ENCODE data around the gene CMC1.

The CMC1 gene

GRCh38 chr3:28300345-28300962 is 59.0 kb downstream of the CMC1 start:
- no peak for DNase-seq (ENCODE audit: low spot score)

- no peak for DNase-seq (ENCODE audit: low spot score)
Observed at GRCh38 chr3:28301688-28302087, 60.3 kb downstream of the CMC1 start.

GRCh38 chr3:28308196-28308595 is 66.8 kb downstream of the CMC1 start:
- no peak for DNase-seq (ENCODE audit: low spot score)

- DNase-seq (ENCODE audit: low spot score), result no peak
Observed at GRCh38 chr3:28315711-28316110, 74.3 kb downstream of the CMC1 start.

GRCh38 chr3:28316226-28316625 is 74.8 kb downstream of the CMC1 start:
- DNase-seq (ENCODE audit: low spot score), result no peak

- peak; percentile 58 for DNase-seq (ENCODE audit: low spot score)
Observed at GRCh38 chr3:28317438-28318022, 76.1 kb downstream of the CMC1 start.

GRCh38 chr3:28320981-28321380 is 79.6 kb downstream of the CMC1 start:
- DNase-seq (ENCODE audit: low spot score), result no peak

GRCh38 chr3:28322464-28322863 is 81.0 kb downstream of the CMC1 start:
- DNase-seq (ENCODE audit: low spot score), result peak; percentile 10

- no peak for DNase-seq (ENCODE audit: low spot score)
Observed at GRCh38 chr3:28326458-28326926, 85.1 kb downstream of the CMC1 start.

- peak; percentile 18 for DNase-seq (ENCODE audit: low spot score)
Observed at GRCh38 chr3:28328188-28329151, 87.1 kb downstream of the CMC1 start.

GRCh38 chr3:28334552-28334951 is 93.1 kb downstream of the CMC1 start:
- DNase-seq (ENCODE audit: low spot score), result no peak

GRCh38 chr3:28335246-28335645 is 93.8 kb downstream of the CMC1 start:
- DNase-seq (ENCODE audit: low spot score), result no peak

GRCh38 chr3:28337230-28337629 is 95.8 kb downstream of the CMC1 start:
- DNase-seq (ENCODE audit: low spot score), result no peak

- DNase-seq (ENCODE audit: low spot score), result no peak
Observed at GRCh38 chr3:28343144-28343543, 101.7 kb downstream of the CMC1 start.

GRCh38 chr3:28345690-28346089 is 104.3 kb downstream of the CMC1 start:
- DNase-seq (ENCODE audit: low spot score), result no peak

GRCh38 chr3:28347374-28348264 is 106.2 kb downstream of the CMC1 start:
- DNase-seq (ENCODE audit: low spot score), result peak; percentile 16

GRCh38 chr3:28348265-28348628 is 106.8 kb downstream of the CMC1 start:
- DNase-seq (ENCODE audit: low spot score), result peak; percentile 86

GRCh38 chr3:28348629-28349468 is 107.4 kb downstream of the CMC1 start, which contains the start of the genes AZI2 and ZCWPW2:
AZI2 (minus strand) TSS chr3:28348824; CDS start chr3:28340617, 8,207 bp downstream.
ZCWPW2 (plus strand) TSS chr3:28348721; CDS start chr3:28413069, 64,348 bp downstream.
- peak; percentile 86 for DNase-seq (ENCODE audit: low spot score)

- DNase-seq (ENCODE audit: low spot score), result no peak
Observed at GRCh38 chr3:28349469-28350000, 108.1 kb downstream of the CMC1 start.
